GM19455 (cell line): ENCODE measurements around the gene UBAP2L.
"Not testable (repeated sequence)": the region's sequence is repeated elsewhere in the genome, so short reads cannot be mapped to it uniquely, and the experiment has no call there.

Source experiments
- ATAC-seq: cut with Tn5 transposase; IDR thresholded peaks from one replicate; pipeline ENCODE4 v1.9.1; 2021; ENCODE audit not compliant: unreplicated experiment

The UBAP2L gene

GRCh38 chr1:154239491-154239890, 18.7 kb downstream of the UBAP2L start:
- ATAC-seq = no peak

GRCh38 chr1:154240294-154240833, 19.6 kb downstream of the UBAP2L start:
- ATAC-seq = no peak

- ATAC-seq = no peak
These were observed 21.1 kb downstream of the UBAP2L start for GRCh38 chr1:154241703-154242351.

GRCh38 chr1:154253671-154254070, 32.9 kb downstream of the UBAP2L start:
- no peak for ATAC-seq

- ATAC-seq = no peak
These were observed 35.9 kb downstream of the UBAP2L start for GRCh38 chr1:154256686-154257085.

DNA sequence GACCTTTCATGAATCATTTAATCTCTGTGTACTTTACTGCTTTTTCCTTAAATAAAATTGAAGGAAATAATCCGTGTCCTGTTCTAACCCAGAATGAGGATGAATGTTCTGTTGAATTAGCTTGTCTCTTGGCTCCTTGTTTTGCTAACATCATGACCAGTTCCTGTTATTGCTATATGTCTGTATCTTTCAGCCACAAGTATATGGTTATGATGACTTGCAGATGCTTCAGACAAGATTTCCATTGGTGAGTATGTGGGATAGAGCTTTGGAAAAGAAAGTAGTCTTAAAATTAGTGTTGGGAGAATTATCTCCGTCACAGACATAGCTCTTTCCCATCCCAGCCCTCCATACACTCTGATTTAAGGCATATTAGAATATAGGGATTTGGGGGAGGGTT, 38.0 kb downstream of the UBAP2L start:
- no peak for ATAC-seq

DNA sequence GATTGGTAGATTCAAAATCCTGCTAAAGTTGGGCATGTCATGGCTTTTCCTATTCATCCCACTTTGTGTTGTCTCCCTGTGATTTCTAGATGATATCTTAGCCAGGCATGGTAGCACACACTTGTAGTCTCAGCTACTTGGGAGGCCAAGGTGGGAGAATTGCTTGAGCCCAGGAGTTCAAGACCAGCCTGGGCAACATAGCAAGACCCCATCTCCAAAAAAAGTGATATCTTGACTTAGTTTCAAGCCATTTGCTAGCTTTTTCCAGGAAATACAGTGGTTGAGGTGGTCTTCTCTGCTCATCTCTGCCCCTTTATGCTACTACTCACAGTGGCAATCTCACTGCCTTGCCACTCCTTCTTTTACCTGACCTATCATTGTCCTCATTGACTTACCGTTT, 39.4 kb downstream of the UBAP2L start:
- no peak for ATAC-seq

- no peak for ATAC-seq
These were observed 42.9 kb downstream of the UBAP2L start for GRCh38 chr1:154263465-154264332.

DNA sequence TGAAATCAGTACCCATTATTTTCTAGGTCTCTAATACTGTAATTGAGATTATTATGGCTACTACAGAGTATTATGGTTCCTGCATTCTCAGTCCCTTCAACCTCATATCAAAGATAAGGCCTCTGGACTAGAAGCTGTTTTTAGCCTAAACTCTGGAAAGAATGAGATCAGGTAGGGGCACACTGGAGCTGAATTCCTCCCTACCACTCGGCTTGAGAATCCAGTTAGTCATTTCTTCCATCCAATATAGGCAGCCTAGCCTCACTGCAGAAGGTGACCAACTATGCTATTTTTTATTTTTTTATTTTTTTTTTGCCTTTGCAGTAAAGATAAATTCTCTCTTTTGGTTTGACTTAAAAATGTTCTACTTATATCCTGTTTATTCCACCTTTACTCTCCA, 43.7 kb downstream of the UBAP2L start:
- no peak for ATAC-seq

DNA sequence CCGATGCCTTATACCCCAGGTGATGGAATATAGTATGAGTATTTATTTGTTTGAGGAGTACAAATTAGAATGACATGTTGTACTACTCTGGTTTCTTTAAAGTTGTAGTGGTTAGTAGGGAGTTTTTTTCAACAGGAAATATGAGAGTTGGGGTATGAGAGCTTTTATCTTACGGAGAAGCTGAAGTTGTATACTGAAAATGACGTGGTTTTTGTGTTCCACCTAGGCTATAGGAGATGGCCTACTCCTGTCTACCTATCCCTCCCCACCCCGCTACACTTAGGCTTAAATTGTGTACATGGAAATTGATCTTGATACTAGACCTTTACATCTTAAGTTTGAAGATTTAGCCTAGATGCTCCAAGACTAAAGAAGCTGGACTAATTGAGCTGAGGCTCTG, 44.8 kb downstream of the UBAP2L start:
- ATAC-seq = no peak

- ATAC-seq = no peak
These were observed 50.1 kb downstream of the UBAP2L start for GRCh38 chr1:154270833-154271232.

DNA sequence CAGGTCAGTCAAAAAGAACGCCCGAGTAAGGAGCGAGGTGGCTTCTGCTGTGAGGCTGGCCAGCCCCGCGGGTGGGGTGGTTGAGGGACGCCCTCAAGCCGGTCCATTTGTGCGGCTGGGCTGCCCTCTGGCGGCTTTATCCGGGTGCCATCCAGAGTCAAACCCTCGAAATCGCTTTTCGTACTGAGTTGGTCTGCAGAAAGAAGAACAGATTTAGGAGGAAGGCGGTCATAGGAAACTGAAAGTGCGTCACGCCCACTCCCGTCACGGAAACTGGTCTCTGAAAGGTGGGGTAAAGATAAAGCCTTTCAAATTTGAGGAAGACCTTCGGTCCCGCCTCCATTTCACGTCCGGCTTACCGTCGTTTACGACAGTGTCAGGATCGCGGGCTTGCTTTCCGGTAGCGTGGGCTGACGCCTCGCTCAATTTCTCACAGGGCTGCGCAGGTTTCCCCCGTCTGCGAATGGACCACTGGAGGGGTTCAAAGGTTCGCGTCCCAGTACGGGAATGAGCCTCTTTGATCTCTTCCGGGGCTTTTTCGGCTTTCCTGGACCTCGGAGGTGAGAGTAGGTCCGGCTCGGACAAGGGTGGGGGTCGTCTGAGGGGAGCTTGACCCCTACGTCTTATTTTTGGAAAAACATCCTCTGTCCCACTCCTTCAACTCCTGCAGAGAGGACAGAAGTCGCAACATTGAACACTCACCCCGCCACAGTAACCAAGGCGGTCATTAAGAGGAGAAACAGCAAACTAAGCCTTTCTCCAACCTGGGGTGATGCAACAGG, 51.7 kb downstream of the UBAP2L start, which contains the start of gene HAX1:
Gene HAX1 (plus strand): TSS at position 413 of the 782 bp plus-strand sequence. CDS start 95 bp downstream, at position 508.
- peak; percentile 88 for ATAC-seq

GRCh38 chr1:154272999-154273563, 52.3 kb downstream of the UBAP2L start:
- ATAC-seq = no peak

DNA sequence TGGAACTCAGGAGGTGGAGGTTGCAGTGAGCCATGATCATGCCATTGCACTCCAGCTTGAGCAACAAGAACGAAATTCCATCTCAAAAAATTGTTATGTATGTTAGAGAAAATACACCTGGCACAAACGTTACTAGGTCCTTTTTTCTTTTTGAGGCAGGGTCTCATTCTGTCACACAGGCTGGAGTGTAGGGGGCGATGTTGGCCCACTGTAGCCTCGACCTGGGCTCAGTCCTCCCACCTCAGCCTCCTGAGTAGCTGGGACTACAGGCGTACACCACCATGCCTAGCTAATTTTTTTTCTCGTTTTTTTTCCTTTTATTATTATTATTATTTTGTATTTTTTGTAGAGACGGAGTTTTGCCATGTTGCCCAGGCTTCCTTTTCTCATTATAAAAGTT, 56.0 kb downstream of the UBAP2L start:
- no peak for ATAC-seq

- not testable (repeated sequence) for ATAC-seq
These were observed 66.8 kb downstream of the UBAP2L start for GRCh38 chr1:154287591-154287990.

- no peak for ATAC-seq
These were observed 67.9 kb downstream of the UBAP2L start for GRCh38 chr1:154288661-154289060.

- no peak for ATAC-seq
These were observed 70.2 kb downstream of the UBAP2L start for GRCh38 chr1:154290921-154291320.

GRCh38 chr1:154295408-154296235, 74.9 kb downstream of the UBAP2L start:
- ATAC-seq = no peak

GRCh38 chr1:154301582-154301981, 80.8 kb downstream of the UBAP2L start:
- no peak for ATAC-seq
